ENCODE data around the gene BMPER.

The BMPER gene

DNA sequence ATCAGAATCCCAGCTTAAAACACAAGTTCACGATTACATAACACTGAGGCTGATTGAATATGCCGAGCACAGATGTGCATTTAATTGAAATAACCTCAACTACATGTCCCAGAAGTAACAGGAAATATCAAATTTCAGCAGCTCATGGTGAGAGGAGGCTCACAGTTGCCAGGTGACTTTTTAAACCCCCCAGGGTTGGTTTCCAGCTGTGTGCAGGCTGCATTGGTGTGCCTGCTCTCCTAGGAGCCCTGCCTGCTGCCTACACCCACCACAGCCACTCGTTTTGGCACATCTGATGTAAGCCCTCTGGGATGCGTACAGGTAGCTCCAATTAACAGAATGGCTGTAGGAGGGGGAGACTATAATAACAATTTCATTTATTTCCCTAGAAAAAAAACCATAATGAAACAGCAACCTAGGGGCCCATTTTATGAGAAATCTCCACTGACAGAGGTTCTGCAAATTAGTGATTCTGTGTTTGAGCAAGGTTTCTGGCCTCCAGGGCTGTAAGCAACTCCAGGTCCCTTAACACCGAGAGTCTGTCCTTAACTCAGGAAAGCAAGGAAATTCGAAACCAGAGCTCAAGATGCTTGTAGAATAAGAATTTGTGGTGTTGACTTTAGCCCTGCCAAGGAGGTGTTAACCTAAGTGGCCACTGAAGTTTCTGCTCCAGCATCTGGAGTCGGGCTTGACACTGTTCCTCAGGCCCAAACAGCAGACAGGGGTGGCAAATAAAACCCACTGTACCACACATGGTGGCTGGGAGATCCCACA lies 161.9 kb downstream of the BMPER start:
- no peak for DNase-seq

DNA sequence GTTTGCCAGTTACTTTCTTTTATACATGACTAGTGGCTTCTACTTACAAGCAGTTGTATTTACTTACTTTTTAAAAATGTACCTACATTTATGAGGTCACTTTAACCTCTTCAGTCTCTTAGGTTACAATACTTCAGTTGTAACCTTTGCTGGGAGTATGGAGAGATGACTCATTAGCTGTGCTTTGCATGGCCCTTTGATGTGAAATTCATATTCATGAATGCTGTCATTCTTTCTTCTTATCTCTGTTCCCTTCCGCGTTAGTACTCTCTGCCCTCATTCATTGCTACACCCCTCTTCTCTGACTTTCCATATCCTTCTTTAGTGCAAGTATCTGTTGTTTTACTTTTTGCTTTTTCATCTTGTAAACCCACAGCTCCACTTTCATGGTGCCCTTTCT lies 164.3 kb downstream of the BMPER start:
- no peak for DNase-seq

DNA sequence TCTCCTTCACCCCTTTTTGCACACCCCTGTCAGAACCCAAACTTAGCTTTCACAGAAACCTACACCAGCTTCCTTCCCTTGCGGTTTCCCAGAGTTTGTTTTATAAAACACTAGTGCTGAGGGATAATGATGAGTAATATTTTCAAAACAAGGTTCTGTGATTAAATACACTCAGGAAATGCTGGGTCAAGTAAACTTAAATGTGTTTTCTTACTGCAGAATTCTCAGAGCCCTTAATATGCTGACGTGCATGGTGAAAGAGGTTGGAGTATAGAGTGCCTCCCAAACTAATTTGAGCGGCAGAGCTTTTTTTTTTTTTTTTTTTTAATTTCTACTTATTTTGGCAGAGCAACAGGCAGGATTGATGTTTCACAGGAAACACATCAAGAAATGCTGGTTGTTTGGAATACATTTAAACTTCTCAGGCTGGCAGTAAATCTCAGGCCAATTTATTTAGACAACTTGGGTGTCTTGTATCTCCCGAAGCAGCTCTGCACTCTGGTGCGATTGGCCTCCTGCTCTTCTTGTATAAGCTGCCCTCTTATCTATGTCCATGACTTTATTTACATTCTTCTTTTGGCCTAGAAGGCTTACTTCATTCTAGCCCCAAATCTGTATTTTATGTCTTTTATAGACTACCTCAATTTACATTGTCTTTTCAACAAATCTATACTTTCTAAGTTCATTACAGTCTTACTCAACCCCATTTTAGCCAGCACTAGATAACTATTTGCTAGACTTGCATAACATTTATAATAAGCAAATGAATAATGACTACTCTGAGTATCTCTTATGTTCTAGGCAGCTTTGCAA lies 165.4 kb downstream of the BMPER start:
- no peak for DNase-seq

DNA sequence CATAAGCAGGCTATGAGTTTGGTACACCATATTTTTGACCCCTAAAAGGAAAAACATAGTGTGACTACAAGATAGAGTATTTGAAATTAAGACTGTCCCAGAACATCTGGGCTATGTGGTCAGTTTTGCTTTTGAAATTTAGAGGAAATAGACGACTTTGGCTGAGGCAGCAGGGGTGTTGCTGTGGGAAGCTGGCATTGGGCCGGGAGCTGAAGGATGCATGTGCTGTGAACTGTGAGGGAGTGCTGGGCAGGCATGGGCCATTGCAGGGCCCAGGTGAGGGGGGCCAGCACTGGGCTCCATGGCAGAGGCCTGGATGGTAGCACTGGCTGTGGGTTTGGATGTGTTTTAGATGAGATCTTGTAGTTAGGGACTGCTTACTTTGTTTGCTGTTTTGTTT lies 168.3 kb downstream of the BMPER start:
- no peak for DNase-seq

DNA sequence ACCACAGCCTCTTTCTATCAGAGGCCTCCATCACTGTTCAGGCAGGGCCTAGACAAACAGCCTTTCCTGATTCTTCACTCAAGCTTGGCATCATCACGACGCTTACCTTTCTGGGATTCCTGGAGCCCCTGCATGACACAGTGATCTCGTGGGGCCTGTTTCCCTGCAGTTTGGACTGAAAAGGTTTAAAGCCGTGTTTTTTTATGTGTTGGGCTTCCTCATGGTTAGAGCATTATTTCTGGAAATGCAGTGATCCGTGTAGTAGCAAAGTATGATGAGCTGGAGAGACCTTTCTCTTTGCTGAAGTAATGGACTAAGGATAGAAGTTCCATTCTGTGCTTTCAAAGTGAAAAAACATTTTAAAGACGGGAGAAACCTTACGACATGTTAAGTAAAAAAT lies 169.1 kb downstream of the BMPER start:
- no peak for DNase-seq

DNA sequence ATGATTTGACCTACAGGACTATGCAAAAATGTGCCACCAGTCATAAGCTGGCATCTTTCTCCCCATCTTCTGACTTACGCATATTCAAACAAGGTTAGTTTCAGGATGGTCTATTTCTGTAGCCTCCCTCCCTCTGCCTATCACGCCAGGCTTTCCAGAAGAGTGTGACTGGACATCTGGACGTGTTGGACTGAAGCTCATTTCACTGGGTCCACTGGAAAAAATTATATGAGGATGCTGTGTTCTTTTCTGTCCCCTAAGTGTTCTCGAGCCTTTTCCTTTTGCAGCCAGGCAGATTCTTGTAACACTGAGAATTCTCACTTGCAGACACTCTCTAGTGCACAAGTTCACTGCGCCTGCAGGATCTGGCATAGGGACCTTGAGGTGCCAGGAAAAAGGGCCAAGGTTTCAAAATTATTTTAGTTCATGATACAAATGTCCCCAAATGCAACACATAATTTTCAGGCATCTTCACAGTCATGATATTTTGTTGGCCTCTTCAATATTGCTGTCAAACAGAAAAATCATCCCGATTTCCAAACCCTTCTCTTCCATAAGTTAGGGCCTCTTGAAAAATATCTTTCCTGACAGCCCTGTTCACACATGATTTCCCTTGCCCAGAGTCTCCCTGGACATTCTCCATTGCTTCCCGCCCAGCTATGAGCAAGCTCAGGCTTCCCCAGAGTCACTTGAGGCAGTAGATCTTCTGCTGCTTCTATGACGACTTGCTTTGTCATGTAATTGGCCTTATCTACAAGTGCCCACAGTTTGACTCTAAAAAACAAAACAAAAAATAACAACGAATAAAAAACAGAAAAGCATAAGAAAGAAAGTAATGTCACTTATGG lies 170.4 kb downstream of the BMPER start:
- no peak for DNase-seq

DNA sequence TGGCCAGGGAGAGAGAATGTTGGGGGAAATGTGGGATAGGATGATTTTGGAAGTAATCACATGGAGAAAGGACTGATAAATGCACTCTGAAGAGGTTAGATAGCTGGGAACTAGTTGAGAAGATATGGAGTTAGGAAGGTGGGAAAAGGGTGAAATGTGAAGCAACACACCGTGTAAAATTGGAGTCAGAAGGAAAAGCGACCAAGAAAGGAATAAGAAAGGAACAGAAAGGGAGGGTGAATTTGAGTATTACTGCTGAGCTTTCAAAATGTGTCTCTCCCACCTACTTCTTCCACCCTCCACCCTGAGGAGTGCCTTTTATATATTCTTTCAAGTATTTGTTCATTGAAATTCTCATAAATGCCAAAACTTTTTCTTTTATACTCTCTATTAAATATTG lies 171.8 kb downstream of the BMPER start:
- no peak for DNase-seq

DNA sequence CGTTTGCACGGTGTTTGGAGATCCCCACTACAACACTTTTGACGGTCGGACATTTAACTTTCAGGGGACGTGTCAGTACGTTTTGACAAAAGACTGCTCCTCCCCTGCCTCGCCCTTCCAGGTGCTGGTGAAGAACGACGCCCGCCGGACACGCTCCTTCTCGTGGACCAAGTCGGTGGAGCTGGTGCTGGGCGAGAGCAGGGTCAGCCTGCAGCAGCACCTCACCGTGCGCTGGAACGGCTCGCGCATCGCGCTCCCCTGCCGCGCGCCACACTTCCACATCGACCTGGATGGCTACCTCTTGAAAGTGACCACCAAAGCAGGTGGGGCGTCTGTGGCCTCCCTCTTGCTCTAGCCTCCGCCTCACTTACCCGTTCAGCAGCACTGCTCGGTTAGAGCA lies 173.5 kb downstream of the BMPER start:
- DNase-seq, result no peak

DNA sequence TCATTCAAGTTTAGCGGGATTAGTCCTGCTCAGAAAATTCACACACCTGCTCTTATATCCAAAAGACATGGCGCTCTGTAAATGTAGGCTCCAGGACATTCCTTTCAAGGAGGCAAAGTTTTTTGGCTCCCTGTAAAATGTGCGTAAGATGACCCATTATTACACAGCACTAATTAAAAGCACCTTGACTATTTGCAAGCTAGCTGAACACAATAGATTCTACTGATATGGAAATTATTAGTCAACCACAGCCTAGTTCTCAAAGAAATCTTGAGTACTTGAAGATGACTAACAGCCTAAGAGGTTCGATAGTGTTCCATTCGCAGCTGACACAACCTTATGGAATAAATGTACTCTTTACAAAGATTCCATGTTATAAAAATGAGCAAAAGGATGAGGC lies 175.2 kb downstream of the BMPER start:
- no peak for DNase-seq

DNA sequence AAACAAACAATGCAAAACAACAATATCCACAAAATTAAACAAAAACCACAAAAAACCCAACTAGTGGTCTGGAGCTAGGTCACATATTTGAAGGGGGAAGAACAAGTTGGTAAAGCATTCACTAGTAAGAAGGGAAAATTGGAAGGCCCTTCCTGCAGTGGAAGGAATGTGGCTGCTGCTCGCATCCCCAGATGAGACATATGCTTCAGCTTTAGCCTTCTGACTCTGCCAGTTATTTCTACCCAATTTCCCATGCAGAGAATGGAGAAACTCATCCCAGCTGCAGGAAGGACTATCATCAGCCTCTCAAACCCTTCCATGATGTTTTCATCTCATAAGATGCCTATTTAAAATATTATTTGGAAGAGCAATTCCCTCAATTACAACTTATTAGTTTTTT lies 176.6 kb downstream of the BMPER start:
- DNase-seq, result no peak

DNA sequence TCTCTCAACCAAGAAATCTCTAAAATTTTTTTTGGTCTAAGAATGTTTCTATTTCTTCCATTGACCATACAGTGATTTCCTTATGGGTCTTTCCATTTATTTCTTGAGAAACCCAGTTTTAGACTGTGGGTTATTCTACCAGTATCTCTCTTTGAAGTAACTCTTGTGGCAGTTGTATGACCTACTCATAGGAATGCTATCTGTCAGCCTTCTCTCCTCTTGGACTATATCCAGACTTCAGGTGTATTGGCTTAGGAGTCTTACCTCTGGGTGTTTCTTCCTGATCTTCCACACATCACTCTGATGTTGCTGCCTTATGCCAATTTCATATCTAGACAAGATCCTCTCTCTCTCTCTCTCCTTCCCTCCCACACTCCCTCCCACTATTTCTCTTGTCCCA lies 178.1 kb downstream of the BMPER start:
- DNase-seq, result no peak

DNA sequence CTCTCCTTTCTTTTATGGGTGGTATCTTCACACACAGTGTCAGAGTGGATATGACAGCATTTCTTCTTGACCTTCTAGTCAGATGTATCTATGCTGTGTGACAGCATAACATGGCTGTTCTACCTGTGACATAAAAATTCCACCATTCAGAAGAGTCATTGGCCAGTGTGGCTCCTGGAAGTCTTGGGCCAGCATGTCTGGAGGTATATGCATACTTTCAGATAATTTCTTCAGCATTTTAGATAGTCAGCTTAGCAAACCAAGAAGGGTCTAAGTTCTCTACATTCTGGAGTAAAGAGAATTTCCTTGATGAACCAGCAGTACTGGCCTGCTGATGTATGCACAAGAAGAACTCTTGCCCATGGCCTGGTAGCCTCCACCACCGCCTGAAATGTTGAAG lies 179.3 kb downstream of the BMPER start:
- DNase-seq, result no peak

DNA sequence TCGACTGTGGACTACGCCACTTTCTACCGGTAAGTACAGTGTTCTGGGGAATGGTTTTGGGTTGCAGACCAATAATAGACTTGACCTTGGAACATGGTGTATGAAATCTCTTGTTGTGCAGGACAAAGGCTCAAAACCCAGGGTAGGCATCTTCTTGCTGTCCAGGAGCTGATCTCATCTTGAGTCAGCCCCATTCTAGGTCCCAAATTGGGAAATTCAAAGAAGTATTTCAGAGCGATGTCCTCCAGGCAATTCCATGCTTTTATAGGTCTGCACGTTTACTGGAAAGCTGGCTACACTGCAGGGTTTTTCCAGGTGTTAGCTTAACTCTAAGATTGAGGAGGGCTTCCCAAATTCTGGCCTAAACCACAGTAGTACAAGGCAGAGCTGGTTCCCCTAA lies 180.7 kb downstream of the BMPER start:
- no peak for DNase-seq

DNA sequence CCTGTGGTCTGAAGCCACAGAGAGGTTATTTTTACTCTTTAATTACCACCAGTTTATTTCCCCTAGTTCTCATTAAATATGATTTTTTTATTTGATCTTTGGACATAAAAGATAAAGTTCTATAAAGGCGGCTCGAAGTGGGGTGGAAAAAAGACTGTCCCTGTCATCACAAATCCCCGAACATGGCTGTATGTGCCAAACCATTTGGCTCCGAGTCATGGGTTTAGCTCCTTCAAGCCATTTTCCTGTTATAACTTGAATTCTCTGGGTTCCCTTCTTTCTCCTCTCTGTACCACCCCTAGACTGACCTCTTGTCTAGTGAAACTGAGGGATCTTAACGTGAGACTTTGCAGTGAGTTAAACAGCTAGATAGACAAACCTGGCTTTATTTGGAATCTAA lies 181.6 kb downstream of the BMPER start:
- DNase-seq, result no peak

DNA sequence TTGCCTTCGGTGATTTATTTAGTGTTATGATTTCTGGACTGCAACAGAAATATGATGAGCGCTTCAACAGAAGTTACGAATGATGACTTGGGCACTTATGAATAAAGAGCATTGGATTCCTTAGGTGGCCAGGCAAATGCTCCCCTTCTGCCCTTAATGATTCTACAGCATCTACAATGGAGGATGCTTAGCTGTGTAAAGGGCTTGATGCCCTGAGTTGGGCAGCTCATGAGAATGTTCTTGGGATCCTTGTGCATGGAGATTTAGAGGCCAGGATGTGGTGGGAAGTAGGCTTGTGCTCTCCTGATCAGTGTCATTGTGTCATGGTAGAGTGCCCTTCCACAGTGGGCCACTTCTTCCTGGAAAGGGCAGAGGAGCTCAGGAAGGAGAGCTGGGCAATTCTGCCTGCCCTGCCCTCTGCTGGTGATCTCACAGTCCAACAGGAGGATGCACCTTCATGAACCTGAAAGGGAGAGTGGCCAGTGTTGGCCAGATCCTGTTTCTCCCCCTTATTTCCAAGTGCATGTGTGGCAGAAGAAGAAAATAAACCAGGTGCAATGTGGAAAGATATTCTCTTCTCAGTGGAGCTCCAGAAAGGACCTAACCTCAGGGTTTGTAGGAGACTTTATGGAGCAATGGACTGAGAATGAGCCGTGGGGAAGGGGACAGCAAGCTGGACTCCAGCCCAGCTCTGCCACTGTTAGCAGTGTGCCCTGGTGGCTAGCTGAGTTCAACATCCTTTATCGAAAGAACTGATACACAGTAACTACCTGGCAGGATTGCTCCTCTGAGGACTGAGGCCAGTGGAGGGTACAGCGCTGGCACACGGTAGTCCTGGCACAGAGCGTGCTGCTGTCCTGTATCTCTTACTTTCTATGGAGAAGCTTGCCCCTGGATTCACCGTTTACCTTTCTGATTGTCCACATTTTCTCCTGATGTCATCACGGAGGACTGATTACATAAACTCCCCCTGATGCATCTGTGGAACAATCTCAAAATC lies 182.9 kb downstream of the BMPER start:
- peak; percentile 1 for DNase-seq

DNA sequence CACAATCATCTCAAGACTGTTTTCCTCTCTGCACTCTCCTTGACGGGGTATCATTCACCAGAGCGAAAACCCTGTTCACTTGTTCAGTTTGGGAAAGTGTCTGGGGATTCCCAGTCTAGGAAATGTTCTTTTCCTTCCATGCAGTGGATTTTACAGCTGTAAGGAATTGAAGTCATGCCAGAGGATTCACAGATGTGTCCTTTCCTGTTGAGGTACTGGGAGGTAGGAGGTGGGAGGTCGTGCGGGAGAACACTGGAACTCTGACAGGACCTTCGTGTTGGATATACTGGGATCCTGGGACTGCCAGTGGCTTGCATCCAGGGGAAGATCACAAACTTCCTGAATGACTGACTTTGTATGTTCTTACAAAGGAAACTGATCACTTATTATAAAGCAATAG lies 185.5 kb downstream of the BMPER start:
- DNase-seq, result no peak

DNA sequence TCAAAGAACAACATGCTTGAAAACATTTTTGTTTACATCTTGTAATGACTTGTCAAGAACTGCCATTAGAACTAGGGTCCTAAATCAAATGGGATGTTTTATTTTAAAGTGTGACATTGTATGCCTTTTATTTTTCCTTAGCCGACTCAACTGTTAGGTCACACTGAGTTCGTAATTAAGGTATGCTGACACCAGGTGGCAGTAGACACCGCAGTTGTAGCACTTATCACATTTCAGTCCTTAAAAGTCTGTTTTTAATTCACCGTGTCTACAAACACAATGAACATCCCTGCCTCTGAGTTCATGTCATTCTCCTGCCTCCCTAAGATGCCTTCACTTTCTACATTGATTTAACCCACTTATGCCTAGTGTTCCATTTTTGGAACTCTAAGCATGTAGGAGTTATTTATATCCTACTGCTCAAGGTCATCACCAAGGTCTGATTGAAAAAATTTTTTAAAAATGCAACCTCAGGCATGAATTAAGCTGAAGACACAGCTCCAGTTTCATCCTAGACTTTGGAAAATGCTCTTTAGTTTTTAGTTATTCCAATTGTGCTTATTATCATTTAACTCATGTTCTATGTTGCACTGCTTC lies 186.1 kb downstream of the BMPER start:
- peak; percentile 44 for DNase-seq

DNA sequence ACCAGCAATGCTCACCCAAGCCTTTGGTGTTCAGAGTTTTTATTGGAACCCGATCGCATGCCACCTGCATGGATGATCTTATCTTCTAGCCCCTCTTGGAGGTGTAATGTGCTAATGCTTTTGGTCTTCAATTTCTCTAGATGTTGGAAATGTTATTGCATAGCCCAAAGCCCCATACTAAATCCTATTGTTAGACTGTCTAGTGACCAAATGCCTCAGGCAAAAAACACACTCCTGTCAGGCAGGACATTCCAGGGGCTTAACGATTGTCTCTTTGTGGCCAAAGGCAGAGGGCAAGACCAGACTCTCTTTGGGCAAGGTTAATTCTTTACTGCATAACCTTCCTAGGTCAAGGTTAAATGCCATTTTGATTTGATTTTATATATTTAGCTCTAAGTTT lies 187.9 kb downstream of the BMPER start:
- no peak for DNase-seq

DNA sequence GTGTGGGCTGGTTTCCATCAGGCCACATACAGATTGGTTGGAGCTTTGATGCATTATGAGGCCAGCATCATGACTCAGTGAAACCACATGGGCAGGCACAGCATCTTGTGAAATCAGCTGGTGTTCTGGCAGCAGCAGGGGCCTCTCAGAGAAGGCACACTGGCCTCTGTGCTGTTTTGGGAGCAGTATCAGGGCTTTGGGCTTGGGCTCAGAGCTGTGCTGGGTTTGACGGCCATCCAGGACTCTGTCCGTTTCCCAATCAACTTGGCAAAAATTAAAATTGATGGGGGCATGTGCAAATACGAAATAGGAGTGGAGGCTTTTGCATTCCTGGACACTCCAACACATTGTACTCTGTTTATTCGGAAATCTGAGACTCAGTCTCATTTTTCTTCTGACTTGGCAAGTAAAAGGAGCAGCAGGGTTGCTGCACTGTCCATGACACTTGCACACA lies 190.9 kb downstream of the BMPER start:
- DNase-seq, result no peak

DNA sequence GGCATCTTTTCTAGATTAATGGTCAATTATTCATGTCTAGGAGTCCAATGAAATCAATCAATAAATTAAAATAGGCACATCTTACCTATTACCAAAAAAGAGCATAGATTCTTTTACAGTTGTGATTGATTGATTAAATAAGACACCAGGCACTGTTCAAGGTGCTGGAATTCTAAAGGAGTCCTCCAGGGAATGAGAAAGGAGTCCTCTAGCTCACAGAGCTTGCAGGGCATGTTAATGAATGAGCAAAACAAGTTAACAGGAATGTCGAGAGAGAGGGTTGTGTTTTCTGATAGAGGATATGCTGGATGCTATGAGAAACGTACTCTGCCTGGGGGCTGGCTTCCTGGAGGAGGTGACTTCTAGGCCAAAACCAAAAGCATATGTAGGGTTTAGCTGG lies 191.4 kb downstream of the BMPER start:
- no peak for DNase-seq

DNA sequence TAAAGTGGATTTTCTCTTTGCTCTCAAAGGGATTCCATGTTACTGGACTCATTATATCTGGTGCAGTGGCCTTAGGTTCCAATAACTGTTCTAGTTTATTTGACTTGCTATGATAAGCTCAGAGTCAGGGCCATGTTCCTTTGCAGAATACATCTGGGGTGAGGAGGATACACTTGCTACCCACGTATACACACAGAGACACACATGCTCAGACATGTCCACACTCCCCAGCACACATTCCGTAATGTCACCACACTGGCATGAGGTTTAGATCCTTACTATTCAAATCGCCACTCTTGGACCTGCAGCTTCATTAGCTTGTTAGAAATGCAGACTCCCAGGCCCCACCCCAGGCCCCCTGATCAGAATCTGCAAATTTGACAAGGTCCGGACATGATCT lies 195.3 kb downstream of the BMPER start:
- DNase-seq, result no peak

DNA sequence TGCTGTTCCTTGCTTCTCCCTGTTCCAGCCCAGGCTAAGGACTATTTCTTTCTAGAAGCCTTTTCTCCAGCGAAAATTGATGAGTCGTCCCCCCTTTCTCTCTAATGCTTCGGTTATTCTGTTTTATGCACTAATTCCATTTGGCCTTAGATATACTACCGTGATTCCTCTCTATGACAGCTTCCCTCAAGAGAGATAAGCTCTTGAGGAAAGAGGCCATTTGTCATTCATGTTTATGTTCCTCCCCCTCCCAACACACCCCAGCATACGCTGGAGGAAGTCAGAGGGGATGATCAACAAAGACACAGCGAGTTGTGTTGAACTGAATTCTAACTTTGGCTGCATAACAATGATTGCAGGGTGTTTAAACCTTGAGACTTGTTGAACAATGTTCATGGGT lies 198.8 kb downstream of the BMPER start:
- no peak for DNase-seq

All from NCI-H774 (cell line).